Posterior cingulate gyrus (tissue), 11 donors: ENCODE results near the gene NFKBIZ.

Experiments used
- DNase-seq, 10 donors: peaks; one replicate each; pipeline versions ENCODE4 v3.0.0 to v3.0.0-alpha.2; 2020 to 2021; ENCODE audit warnings: mixed read lengths in 3 of 10
- intact Hi-C: fragments of 100-400 bp; cut with DNase I; formaldehyde crosslinking; loops from one replicate; pipeline ENCODE4 v1.15.1; 2023

NFKBIZ gene, protein sequence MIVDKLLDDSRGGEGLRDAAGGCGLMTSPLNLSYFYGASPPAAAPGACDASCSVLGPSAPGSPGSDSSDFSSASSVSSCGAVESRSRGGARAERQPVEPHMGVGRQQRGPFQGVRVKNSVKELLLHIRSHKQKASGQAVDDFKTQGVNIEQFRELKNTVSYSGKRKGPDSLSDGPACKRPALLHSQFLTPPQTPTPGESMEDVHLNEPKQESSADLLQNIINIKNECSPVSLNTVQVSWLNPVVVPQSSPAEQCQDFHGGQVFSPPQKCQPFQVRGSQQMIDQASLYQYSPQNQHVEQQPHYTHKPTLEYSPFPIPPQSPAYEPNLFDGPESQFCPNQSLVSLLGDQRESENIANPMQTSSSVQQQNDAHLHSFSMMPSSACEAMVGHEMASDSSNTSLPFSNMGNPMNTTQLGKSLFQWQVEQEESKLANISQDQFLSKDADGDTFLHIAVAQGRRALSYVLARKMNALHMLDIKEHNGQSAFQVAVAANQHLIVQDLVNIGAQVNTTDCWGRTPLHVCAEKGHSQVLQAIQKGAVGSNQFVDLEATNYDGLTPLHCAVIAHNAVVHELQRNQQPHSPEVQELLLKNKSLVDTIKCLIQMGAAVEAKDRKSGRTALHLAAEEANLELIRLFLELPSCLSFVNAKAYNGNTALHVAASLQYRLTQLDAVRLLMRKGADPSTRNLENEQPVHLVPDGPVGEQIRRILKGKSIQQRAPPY

DNA sequence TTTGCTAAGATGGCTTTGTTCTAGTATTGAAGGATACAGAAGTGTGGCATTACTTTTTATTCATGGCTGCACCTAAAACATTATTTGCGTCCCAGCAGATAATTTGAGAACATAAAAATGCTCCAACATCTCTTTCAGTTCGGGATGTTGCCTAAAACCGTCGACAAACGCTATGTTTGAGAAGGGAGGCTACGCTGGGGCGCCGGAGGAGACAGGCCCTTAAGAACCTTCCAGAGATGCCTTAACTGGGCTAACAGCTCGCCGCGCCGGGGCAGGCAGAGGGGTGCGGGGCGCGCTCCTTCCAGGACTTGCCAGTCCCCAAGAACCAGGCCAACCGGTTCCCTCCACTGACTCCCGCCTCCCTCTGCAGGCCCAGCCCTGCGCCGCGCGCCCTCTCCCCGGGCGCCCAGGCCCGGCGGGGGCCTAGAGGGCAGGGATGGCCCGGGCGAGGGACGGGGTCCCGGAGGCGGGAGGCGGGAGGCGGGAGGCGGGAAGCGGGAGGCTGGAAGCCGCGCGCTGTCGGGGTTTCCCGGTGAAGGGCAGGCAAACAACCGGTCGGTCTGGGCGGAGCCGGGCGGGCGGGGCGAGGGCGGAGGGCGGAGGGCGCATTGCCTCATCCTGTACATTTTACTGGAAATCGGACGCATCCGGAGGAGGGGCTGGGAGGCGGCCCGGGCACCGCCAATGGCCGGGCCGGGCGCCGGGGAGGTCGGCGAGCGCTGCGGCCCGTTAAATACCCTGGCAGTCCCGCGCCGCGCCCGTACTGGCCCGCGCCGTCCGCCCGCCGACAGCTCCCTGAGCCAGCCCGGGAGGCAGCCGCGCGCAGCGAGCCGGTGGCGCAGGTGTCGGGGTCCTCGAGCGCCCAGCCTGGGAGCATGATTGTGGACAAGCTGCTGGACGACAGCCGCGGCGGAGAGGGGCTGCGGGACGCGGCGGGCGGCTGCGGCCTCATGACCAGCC, at the start of gene NFKBIZ:
TSS of gene NFKBIZ (plus strand) at position 761 of the 960 bp plus-strand sequence. CDS start at position 876, 115 bp downstream.
- intact Hi-C loops, result no loop called here
- peak; percentile 80 to 98 (median 88) for DNase-seq

DNA sequence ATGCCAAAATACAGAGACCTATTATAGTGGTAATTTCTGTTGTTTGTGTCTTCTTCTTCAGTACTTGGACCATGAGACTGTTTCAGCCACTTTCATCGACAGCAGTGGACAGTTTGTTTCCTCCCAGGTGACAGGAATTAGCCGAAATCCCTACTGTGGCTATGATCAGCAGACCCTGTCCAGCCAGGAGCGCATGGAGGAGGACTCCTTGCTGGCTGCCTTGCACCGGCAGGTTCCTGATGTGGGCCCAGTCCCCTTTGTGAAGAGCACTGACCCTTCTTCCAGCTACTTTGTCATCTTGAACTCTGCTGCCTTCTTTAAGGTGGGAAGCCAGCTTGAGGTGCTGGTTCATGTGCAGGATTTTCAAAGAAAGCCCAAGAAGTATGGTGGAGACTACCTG, 48.1 kb upstream of the NFKBIZ start:
- DNase-seq, result no peak
- intact Hi-C loops, result loop anchor here (5.0 kb wide), 1 partner anchor 736 kb away; no protein-coding TSS in a partner anchor

DNA sequence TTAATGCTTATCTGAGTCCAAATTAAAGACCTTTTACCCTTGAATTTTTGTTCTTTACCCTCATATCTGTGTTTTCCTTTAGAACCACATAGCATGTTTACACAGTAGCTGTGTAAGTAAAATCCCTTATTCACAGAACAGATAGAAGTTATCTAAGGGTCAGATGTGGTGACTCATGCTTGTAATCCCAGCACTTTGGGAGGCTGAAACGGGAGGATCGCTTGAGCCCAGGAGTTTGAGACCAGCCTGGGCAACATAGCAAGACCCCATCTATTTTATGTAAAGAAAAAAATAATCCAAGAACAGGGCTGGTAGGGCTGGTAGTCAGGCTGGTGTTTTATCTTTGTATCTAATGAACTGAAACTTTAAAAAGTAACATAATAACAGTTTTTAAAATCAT, 47.1 kb upstream of the NFKBIZ start:
- intact Hi-C loops, result loop anchor here (5.0 kb wide), 1 partner anchor 735 kb away; no protein-coding TSS in a partner anchor
- no peak for DNase-seq

DNA sequence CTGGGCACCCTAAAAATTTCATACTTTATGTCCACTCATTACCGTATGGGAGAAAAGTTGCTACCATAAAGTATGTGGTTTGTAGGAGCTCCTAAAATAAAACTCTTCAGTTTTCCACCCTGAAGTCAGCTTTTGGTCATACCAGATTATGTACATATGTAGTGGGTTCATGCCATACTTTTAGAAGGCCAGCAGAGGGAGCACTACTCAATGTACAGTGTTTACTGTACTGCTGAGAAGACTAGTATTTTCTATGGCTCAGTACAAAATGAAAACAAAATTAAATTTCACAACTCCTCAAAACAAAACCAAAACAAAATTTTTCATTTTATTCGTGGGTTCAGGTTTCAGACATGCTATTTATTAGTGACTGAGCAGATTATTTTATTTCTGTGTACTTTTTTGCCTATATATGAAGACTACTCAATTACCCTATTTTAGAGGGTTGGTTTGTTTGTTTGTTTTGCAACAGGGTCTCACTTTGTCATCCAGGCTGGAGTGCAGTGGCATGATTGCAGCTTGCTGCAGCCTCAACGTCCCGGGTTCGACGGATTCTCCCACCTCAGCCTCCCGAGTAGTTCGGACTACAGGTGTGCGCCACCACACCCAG, 46.0 kb upstream of the NFKBIZ start:
- peak in 3 of 10 donors; percentile 30 to 61 (median 42) for DNase-seq
- intact Hi-C loops, result loop anchor here (5.0 kb wide), 1 partner anchor 734 kb away; no protein-coding TSS in a partner anchor

DNA sequence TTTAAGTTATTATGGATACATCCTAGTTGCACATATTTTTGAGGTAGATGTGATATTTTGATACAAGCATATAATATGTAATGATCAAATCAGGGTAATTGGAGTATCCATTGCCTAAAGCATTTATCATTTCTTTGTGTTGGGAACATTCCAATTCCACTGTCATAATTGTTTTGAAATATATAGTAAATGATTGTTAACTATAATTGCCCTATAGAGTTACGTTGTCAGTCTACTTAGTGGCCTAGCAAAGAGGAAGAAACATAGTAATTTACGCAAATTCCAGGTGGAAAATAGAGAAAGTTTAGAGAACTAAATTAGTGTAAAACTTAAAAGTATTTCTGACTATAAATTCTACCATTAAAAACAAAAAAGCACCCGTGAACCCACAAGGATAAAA, 45.4 kb upstream of the NFKBIZ start:
- intact Hi-C loops, result loop anchor here (5.0 kb wide), 1 partner anchor 733 kb away; no protein-coding TSS in a partner anchor
- no peak for DNase-seq

DNA sequence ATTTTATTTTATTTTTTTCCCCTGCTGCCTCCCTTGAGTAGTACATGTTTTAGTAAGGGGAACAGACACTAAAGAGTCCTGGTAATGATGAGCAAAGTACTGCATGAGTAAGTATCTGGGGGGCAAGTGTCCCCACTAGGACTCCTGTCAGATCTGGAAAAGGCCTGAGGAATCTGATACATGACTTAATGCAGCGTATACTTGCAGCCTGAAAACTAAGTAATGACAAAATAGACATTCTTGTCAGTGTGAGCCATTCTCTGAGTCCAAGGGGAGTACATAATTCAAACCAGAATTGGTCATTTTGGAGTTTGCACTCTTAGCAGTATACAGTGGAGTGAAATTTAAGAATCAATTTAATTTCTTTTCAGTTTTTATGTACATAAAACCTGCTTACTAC, 42.8 kb upstream of the NFKBIZ start:
- intact Hi-C loops, result no loop called here
- DNase-seq, result no peak

DNA sequence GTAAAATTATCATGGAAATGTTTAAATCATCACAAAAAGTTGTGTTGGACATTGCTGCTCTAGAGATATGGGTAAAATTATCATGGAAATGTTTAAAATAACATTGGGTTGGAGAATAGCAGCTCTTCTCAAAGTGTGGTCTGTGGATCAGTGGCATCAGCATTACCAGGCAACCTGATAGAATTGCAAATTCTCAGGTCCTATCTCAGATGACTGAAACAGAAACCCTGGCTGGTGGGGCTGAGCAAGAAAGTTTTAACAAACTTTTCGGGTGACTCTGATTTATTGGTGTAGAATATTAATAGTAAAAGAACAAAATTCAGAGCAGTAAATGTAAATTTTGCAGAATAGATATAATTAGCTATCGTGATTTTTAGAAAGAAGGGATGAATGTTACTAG, 41.4 kb upstream of the NFKBIZ start:
- DNase-seq, result no peak
- intact Hi-C loops, result loop anchor here (2.0 kb wide), 1 partner anchor 417 kb away; no protein-coding TSS in a partner anchor

DNA sequence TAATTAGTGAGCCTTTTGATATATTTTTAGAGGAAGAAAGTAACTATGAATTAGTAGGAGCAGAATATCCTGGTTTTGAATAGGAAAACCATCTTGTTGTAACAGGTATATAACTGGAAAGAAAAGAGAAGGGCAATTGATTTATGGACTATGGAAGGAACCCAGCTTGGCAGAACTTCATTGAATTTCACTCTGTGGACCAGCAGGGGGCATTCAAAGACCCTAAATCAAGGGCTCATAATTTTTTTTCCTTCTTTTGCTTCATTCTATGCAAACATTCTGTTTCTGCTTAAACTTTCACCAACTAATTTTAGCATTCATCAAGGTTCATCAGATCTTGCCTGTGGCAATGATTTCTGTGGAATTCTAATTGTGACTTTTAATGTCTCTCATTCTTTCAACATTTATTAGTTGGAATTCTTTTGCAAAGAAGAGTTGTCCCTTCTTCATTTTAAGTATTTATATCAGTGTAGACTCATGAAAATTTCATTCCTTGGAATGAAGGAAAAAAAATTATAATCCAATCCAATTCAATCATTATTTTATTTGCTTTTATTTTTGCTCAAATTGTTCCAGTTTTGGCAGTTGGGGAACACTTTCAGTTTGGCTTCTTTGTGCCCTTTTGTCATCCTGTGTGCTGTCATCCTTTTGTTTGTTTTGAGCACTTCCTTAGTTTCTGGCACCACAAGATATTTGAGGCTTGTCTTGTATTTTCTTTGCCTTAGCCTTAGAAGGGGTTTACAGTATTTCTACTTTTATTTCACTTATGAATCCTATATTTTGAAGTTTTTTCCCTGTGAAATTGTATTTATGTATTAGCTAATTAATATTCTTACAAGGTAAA, 39.9 kb upstream of the NFKBIZ start:
- intact Hi-C loops, result loop anchor here (2.0 kb wide), 1 partner anchor 415 kb away; no protein-coding TSS in a partner anchor
- DNase-seq, result peak in 1 of 10 donors; percentile 20

DNA sequence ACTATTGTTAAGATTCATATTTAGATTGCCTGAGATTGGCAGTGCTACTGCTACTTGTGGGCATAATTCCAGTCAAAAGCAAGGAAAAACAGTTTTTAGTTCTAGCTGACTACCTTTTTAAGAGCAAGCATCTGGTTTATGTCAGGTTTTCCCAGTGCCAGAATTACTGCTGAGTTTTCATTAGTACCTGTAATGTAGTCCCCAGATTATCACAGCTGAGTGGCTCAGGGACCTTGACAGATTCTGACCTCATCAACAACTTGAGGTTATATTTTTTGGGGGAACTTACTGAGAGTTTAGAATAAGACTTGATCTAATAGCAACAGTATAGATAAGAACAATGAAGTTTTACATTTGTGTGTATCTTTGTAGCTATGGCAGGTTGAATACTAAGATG, 39.3 kb upstream of the NFKBIZ start:
- no peak for DNase-seq
- intact Hi-C loops, result no loop called here

DNA sequence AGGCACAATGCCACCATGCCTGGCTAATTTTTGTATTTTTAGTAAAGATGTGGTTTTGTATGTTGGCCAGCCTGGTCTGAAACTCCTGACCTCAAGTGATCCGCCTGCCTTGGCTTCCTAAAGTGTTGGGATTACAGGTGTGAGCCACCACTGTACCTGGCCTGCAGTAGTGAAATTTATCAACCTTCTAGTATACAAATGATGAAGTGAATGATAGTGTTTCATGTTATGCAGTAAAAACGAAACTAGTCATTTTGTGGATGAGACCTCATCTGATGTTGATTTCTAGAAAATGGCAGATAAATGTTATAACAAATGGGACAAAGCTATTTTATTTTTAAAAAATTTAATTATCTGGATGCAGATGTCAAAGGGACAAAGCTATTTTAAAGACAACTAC, 37.4 kb upstream of the NFKBIZ start:
- DNase-seq, result no peak

DNA sequence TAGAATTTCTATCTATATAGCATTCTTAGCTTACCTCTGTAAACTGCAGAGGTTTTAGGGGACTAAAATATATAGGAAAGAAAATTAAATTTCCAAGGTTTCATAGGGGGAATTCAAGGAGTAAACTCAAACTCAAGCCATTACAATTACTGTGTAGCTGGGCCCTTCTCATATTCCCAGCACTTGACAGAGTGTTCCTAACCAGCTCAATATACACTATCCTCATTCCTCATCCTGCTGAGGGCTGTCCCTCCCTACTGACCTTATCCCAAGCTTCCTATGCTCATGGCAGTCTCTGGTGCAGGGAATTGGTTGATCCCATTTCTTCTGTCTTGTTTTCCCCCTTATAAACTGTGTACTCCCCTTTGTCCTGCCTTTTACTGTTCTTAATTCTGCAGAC, 36.4 kb upstream of the NFKBIZ start:
- intact Hi-C loops, result no loop called here
- no peak for DNase-seq

More for the DNA sequence above, 37.4 kb upstream of the NFKBIZ start:
- intact Hi-C loops, result no loop called here

DNA sequence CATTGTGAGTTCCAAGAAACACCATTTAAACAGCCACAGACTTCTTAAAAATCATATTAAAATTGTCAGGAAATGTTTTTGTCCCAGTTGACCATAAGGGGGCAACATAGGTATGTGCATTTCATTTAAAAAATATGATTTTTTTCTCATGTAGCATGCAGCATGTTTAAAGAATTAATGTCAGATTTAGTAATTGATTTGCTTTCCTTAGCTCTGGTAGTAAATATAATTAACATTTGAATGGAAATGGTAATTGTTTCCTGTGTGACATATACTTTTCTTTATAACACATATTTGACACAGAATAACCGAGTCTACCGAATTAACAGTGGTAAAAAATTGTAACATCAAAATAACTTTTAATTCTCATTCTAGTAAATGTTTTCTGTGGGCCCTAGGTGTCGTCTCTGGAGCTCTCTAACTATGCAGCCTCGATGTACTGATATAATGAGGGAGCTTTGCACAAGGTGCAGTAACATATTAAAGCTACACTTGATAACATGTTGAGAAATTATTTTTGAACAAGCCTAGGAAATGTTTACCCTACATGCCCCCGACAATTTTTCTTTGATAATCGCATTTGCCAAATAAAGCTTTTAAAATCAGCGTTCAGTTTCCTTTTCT, 35.4 kb upstream of the NFKBIZ start:
- DNase-seq, result no peak
- intact Hi-C loops, result no loop called here

DNA sequence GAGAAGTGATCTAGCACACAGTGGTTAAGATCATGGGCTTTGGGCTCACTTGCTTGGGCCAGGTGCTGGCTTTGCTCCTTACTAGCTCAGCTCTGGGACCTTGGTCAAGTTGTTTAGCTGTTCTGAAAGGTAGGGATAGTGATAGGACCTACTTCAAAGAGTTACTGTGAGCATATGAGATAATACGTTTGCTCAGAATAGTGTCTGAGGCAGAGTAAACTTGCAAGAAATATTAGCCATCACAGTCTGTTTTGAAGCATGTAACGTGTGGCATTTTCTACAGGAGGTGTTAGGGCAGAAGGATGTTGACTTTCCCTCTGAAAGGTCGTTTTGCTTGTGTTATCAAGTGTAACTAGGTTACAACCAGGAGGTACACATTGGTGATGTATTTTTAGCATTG, 34.5 kb upstream of the NFKBIZ start:
- no peak for DNase-seq
- intact Hi-C loops, result no loop called here

DNA sequence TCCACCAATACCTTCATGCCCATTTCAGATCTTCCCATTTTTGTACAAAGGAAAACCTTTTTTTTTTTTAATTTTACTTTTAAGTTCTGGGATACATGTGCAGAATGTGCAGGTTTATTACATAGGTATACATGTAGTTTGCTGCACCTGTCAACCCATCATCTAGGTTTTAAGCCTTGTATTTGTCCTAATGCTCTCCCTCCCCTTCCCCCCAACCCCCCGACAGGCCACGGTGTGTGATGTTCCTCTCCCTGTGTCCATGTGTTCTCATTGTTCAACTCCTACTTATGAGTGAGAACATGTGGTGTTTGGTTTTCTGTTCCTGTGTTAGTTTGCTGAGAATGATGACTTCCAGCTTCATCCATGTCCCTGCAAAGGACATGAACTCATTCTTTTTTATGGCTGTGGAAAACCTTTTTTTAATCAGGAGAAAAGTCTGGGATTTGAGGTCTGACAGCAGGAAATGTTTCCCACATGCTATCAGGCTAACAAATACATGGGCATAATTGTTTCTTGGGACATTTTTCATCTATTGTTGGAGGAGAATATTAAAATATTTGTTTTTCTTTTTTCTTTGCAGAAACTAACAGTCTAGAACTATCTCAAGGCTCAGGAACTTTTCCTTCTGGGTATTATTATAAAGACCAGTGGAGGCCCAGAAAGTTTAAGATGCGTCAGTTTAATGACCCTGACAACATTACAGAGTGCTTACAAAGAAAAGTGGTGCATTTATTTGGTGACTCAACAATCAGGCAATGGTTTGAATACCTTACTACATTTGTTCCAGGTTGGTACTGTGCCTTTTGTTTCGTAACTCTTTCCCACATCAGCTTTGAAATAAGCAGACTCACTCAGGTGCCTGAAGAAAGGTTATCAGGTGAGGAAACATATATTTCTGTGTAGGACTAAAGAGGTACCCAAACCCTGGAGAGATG, 32.8 kb upstream of the NFKBIZ start:
- intact Hi-C loops, result no loop called here
- DNase-seq, result no peak

DNA sequence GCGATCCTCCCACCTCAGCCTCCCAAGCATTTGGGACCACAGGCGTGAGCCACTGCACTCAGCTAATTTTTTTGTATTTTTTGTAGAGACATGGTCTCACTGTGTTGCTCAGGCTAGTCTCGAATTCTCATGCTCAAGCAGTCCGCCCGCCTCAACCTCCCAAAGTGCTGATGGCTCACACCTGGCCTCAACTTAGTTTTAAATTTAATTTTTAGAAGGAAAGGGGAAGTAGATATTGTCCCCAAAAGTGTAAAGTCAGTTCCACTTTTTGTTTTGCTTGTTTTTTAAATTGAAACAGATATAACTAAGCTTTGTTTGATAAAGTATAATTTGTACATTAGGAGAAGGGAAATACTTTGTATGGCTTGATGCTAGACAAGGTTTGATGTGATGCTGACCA, 31.3 kb upstream of the NFKBIZ start:
- no peak for DNase-seq
- intact Hi-C loops, result no loop called here

DNA sequence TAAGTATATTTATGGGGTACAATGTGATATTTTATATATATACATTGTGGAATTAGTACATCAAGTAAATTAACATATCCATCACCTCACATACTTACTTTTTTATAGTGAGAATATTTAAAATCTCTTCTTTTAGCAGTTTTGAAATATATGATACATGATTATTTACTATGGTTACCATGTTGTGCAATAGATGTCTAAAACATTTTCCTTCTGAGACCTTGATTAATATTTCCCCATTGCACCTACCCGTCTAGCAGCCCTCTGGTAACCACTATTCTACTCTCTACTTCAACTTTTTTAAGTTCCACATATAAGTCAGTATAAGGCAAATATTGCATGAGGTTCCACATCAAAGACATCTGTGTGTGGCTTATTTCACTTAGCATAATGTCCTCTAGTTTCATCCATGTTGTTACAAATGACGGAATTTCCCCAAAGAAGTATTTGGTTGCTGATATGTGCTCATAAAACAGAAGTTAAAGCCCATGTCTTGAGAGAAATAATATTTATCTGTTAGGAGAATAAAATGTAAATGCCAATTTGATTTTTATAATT, 29.6 kb upstream of the NFKBIZ start:
- intact Hi-C loops, result no loop called here
- no peak for DNase-seq

DNA sequence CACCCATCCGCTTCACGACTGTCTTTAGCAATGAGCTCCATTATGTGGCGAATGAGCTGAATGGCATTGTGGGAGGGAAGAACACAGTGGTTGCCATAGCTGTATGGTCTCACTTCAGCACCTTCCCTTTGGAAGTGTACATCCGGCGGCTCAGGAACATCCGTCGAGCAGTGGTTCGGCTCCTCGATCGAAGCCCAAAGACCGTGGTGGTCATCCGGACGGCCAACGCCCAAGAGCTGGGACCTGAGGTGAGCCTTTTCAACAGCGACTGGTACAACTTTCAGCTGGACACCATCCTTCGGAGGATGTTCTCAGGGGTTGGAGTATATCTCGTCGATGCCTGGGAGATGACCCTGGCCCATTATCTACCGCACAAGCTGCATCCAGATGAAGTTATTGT, 27.8 kb upstream of the NFKBIZ start:
- no peak for DNase-seq
- intact Hi-C loops, result no loop called here
